Measurements from ENCODE around the gene NLRP13. TPM values are rescaled to one million over a fixed set of nuclear protein-coding genes. Genes with fewer than 3 reads are reported as not detected.
"Not testable (repeated sequence)": the region's sequence is repeated elsewhere in the genome, so short reads cannot be mapped to it uniquely, and the experiment has no call there.

The NLRP13 gene
- total RNA-seq, 6 donors from 2014 or later: not detected

GRCh38 chr19:55939206-55939605 lies 7.1 kb upstream of the NLRP13 start:
- Histone ChIP-seq H3K4me3 (no peak overlapping the region), H3K27ac (no peak overlapping the region), H3K4me1 (no peaks in the 10 kb centered on the region), H3K9me3 (no peaks in the 10 kb centered on the region), H3K27me3 (no peaks in the 10 kb centered on the region), H3K36me3 (no peaks in the 10 kb centered on the region)
- TF ChIP-seq CTCF (IDR thresholded peaks at IDR 0.05) (no peak), POLR2AphosphoS5 (IDR thresholded peaks at IDR 0.05) (no peak), EP300 (IDR thresholded peaks at IDR 0.05) (no peak)
- DNase-seq (no peak), ATAC-seq (ENCODE audit: low FRiP score in 2 of 2) (no peak)
- 75 to 79% methylated on average over 7 of the region's 7 CpGs for WGBS, 2 donors

DNA sequence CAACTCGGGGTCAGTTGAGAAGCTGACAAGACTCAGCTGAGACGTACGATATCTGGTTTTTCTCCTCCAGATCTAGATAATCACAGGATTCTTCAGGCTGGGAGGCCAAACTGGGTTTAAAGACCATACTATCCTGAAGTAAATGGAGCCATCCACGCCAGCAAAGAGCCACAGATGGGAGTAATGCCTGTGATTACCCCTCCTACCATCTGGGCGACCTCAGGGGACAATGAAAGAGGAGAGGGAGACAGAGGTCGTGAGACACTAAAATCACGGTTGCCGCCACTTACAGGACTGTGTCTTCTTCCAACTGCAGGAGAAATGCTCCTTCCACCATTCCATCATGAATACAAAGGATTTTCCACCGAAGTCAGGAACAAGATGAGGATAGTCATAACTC lies 3.1 kb upstream of the NLRP13 start:
- H3K9me3 ChIP-seq: no peaks in the 10 kb centered on the region
- no peak overlapping the region for H3K27ac ChIP-seq
- no peak for TF ChIP-seq CTCF (IDR thresholded peaks at IDR 0.05)
- ATAC-seq (ENCODE audit: low FRiP score in 2 of 2) (no peak), DNase-seq (no peak)
- no peak overlapping the region for H3K4me3 ChIP-seq
- no peaks in the 10 kb centered on the region for H3K27me3 ChIP-seq
- WGBS, 2 donors: 77 to 79% methylated on average over 9 of the region's 9 CpGs
- no peaks in the 10 kb centered on the region for H3K4me1 ChIP-seq
- no peaks in the 10 kb centered on the region for H3K36me3 ChIP-seq

DNA sequence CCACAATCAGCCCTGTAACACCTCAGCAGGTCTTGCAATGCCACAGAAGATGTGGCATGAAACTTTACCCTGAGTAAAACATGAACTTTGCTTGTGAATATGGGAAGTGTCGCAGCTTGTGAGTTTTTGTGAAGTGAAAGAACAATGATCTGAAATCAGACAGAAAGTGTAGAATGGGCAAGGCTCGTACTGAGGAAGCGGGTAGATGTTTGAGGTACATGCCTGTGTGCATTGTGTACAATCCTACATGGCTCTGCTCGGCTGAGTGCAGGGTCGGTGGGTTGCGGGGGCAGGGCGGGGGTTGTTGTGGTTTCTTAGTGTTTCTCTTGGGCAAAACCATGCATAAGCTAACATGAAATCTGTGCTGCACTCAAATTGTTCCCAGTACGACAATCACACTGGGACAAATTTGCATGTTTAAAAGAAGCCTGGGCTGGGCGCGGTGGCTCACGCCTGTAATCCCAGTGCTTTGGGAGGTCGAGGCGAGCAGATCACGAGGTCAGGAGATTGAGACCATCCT lies 1.1 kb downstream of the NLRP13 start:
- WGBS, 2 donors: 86 to 88% methylated on average over 14 of the region's 14 CpGs
- DNase-seq: no peak
- Histone ChIP-seq H3K36me3 (no peaks in the 10 kb centered on the region), H3K27me3 (no peaks in the 10 kb centered on the region), H3K4me3 (no peak overlapping the region), H3K27ac (no peak overlapping the region), H3K9me3 (no peaks in the 10 kb centered on the region), H3K4me1 (no peaks in the 10 kb centered on the region)
- no peak for ATAC-seq (ENCODE audit: low FRiP score in 2 of 2)
- TF ChIP-seq POLR2AphosphoS5 (IDR thresholded peaks at IDR 0.05) (no peak), POLR2A (IDR thresholded peaks at IDR 0.05) (no peak), EP300 (IDR thresholded peaks at IDR 0.05) (no peak), CTCF (IDR thresholded peaks at IDR 0.05) (no peak)

DNA sequence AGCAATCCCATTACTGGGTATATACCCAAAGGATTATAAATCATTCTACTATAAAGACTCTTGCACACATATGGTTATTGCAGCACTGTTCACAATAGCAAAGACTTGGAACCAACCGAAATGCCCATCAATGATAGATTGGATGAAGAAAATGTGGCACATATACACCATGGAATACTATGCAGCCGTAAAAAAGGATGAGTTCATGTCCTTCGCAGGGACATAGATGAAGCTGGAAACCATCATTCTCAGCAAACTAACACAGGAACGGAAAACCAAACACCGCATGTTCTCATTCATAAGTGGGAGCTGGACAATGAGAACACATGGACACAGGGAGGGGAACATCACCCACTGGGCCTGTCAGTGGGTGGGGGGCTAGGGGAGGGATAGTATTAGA lies 2.9 kb downstream of the NLRP13 start:
- ATAC-seq (ENCODE audit: low FRiP score in 2 of 2); H3K4me1 ChIP-seq; H3K36me3 ChIP-seq; H3K27ac ChIP-seq; DNase-seq; H3K9me3 ChIP-seq; H3K27me3 ChIP-seq; H3K4me3 ChIP-seq: not testable (repeated sequence)
- 87 to 93% methylated on average over 5 of the region's 5 CpGs for WGBS, 2 donors

- no peaks in the 10 kb centered on the region for H3K36me3 ChIP-seq
- DNase-seq: no peak
- no peak for ATAC-seq (ENCODE audit: low FRiP score in 2 of 2)
- no peaks in the 10 kb centered on the region for H3K27me3 ChIP-seq
- 83 to 87% methylated on average over 7 to 8 of the region's 8 CpGs for WGBS, 2 donors
- no peak for TF ChIP-seq CTCF (IDR thresholded peaks at IDR 0.05)
- no peak for TF ChIP-seq EP300 (IDR thresholded peaks at IDR 0.05)
- no peak for TF ChIP-seq POLR2A (IDR thresholded peaks at IDR 0.05)
- TF ChIP-seq POLR2AphosphoS5 (IDR thresholded peaks at IDR 0.05): no peak
- peaks cover 0 to 15% (median 3%) of the 10 kb centered on the region in 4 donors for H3K9me3 ChIP-seq
- H3K4me1 ChIP-seq: no peaks in the 10 kb centered on the region
- no peak overlapping the region for H3K4me3 ChIP-seq
- H3K27ac ChIP-seq: no peak overlapping the region
Observed at GRCh38 chr19:55927991-55928390, 4.1 kb downstream of the NLRP13 start.

Data from upper lobe of left lung (tissue), 6 donors.